Keratinocyte (primary cell): Measurements from ENCODE around the gene CD24. TPM values are rescaled to one million over a fixed set of nuclear protein-coding genes. Genes with fewer than 3 reads are reported as not detected.

Experiments used
- DNase-seq: peaks from one replicate; pipeline ENCODE4 v3.0.0-alpha.2; 2011; ENCODE audit warnings: low read depth, missing footprints, low spot score
- FAIRE-seq: peaks from 2 replicates; lab custom pipeline; 2011; peaks lifted over from hg19 to GRCh38; lab: Jason Lieb, UNC
- H2AFZ ChIP-seq: 2 replicates; pipeline ENCODE4 v1.6.0; 2012; ENCODE audit warnings: low read length, control low read depth, inconsistent platforms; ENCODE audit not compliant: control insufficient read depth
- H3K27ac ChIP-seq: 2 replicates; pipeline ENCODE4 v1.5.1; 2011; ENCODE audit warnings: low read length; ENCODE audit not compliant: control insufficient read depth, insufficient read depth
- H3K27me3 ChIP-seq: 3 replicates; pipeline ENCODE4 v1.6.0; 2011; ENCODE audit warnings: low read length; ENCODE audit not compliant: control insufficient read depth, insufficient read depth; ENCODE audit errors: extremely low read depth
- H3K36me3 ChIP-seq, 2 experiments: 2 replicates in 1 of 2; 3 replicates in 1 of 2; pipeline ENCODE4 v1.5.1; 2011; ENCODE audit warnings: low read length in 2 of 2, mild to moderate bottlenecking in 1 of 2; ENCODE audit not compliant: control insufficient read depth in 2 of 2, insufficient read depth in 2 of 2; ENCODE audit errors: extremely low read depth in 1 of 2
- H3K4me1 ChIP-seq: 3 replicates; pipeline ENCODE4 v1.5.1; 2011; ENCODE audit warnings: low read length; ENCODE audit not compliant: control insufficient read depth, insufficient read depth; ENCODE audit errors: extremely low read depth
- H3K4me2 ChIP-seq: 3 replicates; pipeline ENCODE4 v1.6.0; 2011; ENCODE audit warnings: low read depth, low read length; ENCODE audit not compliant: control insufficient read depth, insufficient read depth; ENCODE audit errors: extremely low read depth
- H3K4me3 ChIP-seq, 3 experiments: fragments of 200-600 bp in 1 of 3; sonication (generic) in 1 of 3; 2 replicates in 2 of 3; 3 replicates in 1 of 3; pipeline ENCODE4 v1.5.1; 2011 to 2016; ENCODE audit warnings: low read length in 3 of 3, mild to moderate bottlenecking in 3 of 3, control low read depth in 2 of 3, inconsistent platforms in 1 of 3, low read depth in 1 of 3, mixed read lengths in 1 of 3, mixed run types in 1 of 3, moderate library complexity in 1 of 3; ENCODE audit not compliant: control insufficient read depth in 2 of 3, insufficient read depth in 2 of 3; ENCODE audit errors: extremely low read depth in 1 of 3
- H3K79me2 ChIP-seq: 2 replicates; pipeline ENCODE4 v1.6.0; 2012; ENCODE audit warnings: low read length; ENCODE audit not compliant: control insufficient read depth, insufficient read depth
- H3K9ac ChIP-seq: 3 replicates; pipeline ENCODE4 v1.6.0; 2011; ENCODE audit warnings: low read length; ENCODE audit not compliant: control insufficient read depth, insufficient read depth; ENCODE audit errors: extremely low read depth
- H3K9me1 ChIP-seq: 3 replicates; pipeline ENCODE4 v1.6.0; 2011; ENCODE audit warnings: low read length; ENCODE audit not compliant: control insufficient read depth, insufficient read depth; ENCODE audit errors: extremely low read depth
- H3K9me3 ChIP-seq: 2 replicates; pipeline ENCODE4 v1.5.1; 2012; ENCODE audit warnings: low read depth, low read length; ENCODE audit not compliant: control insufficient read depth
- H4K20me1 ChIP-seq: 3 replicates; pipeline ENCODE4 v1.6.0; 2011; ENCODE audit warnings: low read length; ENCODE audit not compliant: control insufficient read depth, insufficient read depth; ENCODE audit errors: extremely low read depth
- CTCF ChIP-seq, 3 experiments: IDR thresholded peaks in 1 of 3; conservative IDR thresholded peaks in 1 of 3; optimal IDR thresholded peaks in 1 of 3; 2 replicates in 2 of 3; 3 replicates in 1 of 3; pipeline versions ENCODE3 to v1.5.1; 2011; ENCODE audit warnings: low read length in 3 of 3, mild to moderate bottlenecking in 3 of 3, moderate library complexity in 2 of 3, control low read depth in 1 of 3, inconsistent platforms in 1 of 3; ENCODE audit not compliant: insufficient read depth in 2 of 3; ENCODE audit errors: extremely low read depth in 1 of 3
- EZH2 ChIP-seq: IDR thresholded peaks from one replicate; pipeline ENCODE4 v1.6.1; 2012; ENCODE audit warnings: inconsistent platforms, mild to moderate bottlenecking, low read length, moderate library complexity
- dilution Hi-C: fragments of 300-500 bp; cut with MboI; formaldehyde crosslinking; loops from one replicate; pipeline ENCODE4 v1.7.0; 2020; ENCODE audit warnings: low sequenced_read_pairs; ENCODE audit not compliant: extremely low pct_ligation_motif_present
- polyA plus RNA-seq, 5 experiments: library from polyadenylated mRNA; depleted of rRNA in 3 of 5; stranded (reverse) in 3 of 5; stranded (forward) in 1 of 5; unstranded in 1 of 5; fragments of >200 nt; gene quantifications; 1 replicate in 1 of 5; 2 replicates in 3 of 5; 3 replicates in 1 of 5; pipeline versions ENCODE4 v1.2.1 to v1.2.3, GENCODE V29; 2011 to 2012; ENCODE audit warnings: missing spikeins in 2 of 5, low read depth in 1 of 5, low replicate concordance in 1 of 5

Gene CD24
- polyA plus RNA-seq, 1 donor (not counting 4 experiments of a cell fraction or from before 2014, with no cell fraction given): 681 TPM

DNA sequence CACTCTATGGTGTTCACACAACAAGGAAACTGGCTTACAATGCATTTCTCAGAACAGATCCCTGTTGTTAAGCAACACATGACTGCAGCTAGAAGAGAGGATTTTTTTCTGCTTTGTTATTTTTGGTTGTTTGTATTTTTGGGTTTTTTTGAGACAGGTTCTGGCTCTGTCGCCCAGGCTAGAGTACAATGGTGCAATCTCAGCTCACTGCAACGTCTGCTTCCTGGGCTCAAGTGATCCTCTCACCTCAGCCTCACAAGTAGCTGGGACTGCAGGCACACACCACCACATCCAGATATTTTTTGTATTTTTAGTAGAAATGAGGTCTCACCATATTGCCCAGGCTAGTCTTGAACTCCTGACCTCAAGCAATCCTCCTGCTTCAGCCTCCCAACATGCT, 12.7 kb downstream of the CD24 start:
- FAIRE-seq: no peak
- dilution Hi-C loops: no loop called here
- H3K27ac ChIP-seq: no peak overlapping the region

DNA sequence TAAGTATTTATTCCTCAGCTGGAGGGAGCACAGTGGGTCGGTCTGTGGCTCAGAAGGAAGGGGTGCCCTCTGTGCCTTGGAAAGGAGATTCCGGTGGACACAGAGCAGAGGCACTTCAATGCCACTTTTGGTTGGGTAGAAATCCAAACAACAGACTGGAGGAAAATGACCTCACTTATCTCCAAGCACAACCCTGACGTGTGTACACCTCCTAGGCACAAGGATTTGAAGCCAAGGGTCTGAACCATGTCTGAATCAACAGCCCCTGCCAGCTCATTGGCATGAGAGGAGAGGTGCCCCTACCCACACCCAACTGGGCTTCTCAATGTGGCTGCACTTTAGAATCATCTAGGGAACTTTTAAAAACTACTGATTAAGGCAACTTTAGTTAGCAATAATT, 13.4 kb downstream of the CD24 start:
- dilution Hi-C loops: no loop called here
- Histone ChIP-seq H4K20me1 (no peaks in the 10 kb centered on the region), H3K9me3 (no peaks in the 10 kb centered on the region), H3K4me2 (no peak overlapping the region), H3K36me3 (no peaks in the 10 kb centered on the region), H3K9me1 (no peaks in the 10 kb centered on the region), H3K27ac (no peak overlapping the region), H3K4me3 (no peak overlapping the region), H3K27me3 (no peaks in the 10 kb centered on the region), H3K79me2 (no peaks in the 10 kb centered on the region), H2AFZ (no peak overlapping the region), H3K9ac (no peak overlapping the region), H3K4me1 (peaks cover 10% of the 10 kb centered on the region)
- no peak for DNase-seq
- TF ChIP-seq EZH2: no peak
- TF ChIP-seq CTCF (optimal IDR thresholded peaks at IDR 0.05 in 1 of 3, IDR thresholded peaks at IDR 0.05 in 1 of 3, conservative IDR thresholded peaks at IDR 0.05 in 1 of 3; ENCODE audit: extremely low read depth in 1 of 3, insufficient read depth in 2 of 3, low read length in 3 of 3): no peak
- FAIRE-seq: no peak

More for the DNA sequence above, 12.7 kb downstream of the CD24 start:
- no peaks in the 10 kb centered on the region for H3K27me3 ChIP-seq
- H4K20me1 ChIP-seq: no peaks in the 10 kb centered on the region
- DNase-seq: no peak
- TF ChIP-seq CTCF (optimal IDR thresholded peaks at IDR 0.05 in 1 of 3, IDR thresholded peaks at IDR 0.05 in 1 of 3, conservative IDR thresholded peaks at IDR 0.05 in 1 of 3; ENCODE audit: extremely low read depth in 1 of 3, insufficient read depth in 2 of 3, low read length in 3 of 3) (no peak), EZH2 (no peak)
- no peak overlapping the region for H3K9ac ChIP-seq
- H3K4me1 ChIP-seq: peaks cover 10% of the 10 kb centered on the region
- H3K36me3 ChIP-seq: no peaks in the 10 kb centered on the region
- H2AFZ ChIP-seq: no peak overlapping the region
- H3K9me1 ChIP-seq: no peaks in the 10 kb centered on the region
- no peaks in the 10 kb centered on the region for H3K79me2 ChIP-seq
- H3K4me2 ChIP-seq: no peak overlapping the region
- H3K4me3 ChIP-seq: no peak overlapping the region
- H3K9me3 ChIP-seq: no peaks in the 10 kb centered on the region
